GM21447 (cell line): ENCODE results near the gene RGS21.
"Not testable (repeated sequence)": the region's sequence is repeated elsewhere in the genome, so short reads cannot be mapped to it uniquely, and the experiment has no call there.

Experiments
- ATAC-seq: cut with Tn5 transposase; IDR thresholded peaks from one replicate; pipeline ENCODE4 v1.9.1; 2021; ENCODE audit not compliant: unreplicated experiment

The RGS21 gene, protein sequence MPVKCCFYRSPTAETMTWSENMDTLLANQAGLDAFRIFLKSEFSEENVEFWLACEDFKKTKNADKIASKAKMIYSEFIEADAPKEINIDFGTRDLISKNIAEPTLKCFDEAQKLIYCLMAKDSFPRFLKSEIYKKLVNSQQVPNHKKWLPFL

DNA sequence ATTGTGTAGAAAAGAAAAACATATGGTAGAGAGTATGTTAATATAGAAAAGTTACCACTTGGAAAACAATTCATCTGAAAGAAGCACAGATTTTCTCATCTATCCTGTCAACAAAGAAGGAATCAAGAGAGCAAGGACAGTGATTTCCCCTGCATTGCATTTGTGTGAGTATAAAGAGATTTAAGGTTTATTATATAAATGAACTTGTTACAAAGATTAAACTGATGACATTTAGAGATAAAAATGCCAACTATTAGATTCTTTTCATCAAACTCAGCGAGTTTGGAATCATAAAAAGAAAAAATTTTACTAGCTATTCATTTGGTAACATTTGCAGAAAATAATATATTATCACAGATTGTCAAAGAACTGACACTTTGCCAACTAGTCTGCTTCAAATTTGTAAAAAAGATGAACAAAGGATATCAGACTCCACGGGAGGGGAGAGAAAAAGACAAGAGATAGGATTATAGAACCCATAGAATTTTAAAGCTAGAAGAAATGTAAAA lies at the start of gene RGS21:
RGS21 (plus strand) TSS at position 51 of the 509 bp plus-strand sequence. CDS start 26,045 bp downstream, outside the sequence.
- ATAC-seq = no peak

DNA sequence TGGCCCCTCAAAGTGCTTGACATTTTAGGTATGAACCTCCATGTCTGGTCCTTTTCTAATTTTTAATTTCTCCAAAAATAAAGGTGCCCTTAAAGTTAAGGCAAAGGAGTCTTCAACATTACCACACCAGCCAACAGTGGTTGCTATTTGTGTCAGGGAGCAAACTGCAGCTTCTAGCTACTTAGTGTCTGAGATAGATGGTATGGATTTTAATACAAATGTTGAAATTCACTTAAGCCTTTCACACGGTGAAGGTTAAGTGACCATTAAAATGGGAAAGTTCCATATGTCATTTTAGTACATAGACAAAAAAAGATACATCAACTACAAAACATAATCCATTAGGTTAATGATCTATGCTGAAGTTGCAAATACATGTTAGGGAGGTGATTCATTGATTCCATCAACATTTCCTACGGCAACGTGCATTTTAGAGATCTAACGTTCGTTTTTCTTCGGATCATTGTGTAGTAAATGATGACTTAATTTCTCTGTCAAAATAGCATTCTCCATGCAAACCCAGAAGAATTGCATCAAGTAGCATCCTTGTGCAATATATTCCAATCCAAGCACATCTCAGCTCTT lies 48.2 kb upstream of the RGS21 start:
- no peak for ATAC-seq

DNA sequence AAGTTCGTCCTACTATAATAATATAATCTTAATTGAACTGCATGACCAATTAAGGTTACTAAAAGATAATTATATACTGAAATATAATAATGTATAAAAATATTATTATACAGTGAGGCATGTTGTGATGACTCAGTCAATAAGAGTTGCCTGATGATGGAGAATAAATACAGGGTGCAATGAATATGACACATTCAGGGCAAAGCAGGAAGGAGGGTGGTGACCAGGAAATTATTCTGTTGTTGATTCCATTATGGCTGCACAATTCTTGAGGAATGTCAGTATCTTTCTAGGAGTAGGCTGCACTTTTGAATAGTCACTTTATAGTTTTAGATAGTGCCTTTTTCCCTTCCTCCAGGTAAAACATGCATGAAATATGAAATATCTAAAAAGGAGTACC lies 46.4 kb upstream of the RGS21 start:
- ATAC-seq = no peak

DNA sequence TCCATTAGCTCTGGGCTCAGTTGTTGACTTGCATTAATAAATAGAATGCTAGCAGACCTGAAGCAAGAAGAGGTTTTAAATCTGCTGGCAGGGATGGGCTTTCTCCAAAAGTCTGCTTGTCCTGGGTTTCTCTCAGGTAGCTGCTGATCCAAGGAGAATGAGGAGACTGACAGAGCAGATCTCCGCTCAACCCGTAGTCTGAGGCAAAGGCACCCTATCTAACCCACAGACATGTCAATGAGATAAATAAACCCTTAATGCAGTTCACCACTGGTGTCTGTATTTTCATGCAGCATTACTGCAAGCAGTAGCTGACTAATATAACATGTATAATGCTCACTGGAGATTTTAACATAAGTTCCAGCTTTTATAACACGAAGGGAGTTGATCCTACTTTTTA lies 44.1 kb upstream of the RGS21 start:
- no peak for ATAC-seq

DNA sequence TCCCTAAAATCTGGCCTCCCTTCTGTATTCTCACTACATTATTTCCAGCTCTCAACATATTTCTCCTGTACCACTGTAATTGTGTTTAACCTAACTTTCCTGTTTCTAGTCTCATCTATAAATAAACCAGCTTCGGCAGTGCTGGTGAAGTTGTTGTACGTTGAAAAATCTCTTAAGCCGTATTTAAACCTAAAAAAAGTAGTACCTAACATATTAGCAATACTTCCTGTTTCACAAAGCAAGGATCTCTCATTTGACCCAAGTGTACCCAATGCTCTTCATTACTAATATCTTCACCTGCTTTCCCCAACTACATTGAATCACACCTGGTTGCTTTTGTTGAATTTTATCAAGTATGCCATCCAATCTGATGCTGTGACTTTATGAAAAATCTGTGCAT lies 42.2 kb upstream of the RGS21 start:
- ATAC-seq = no peak

DNA sequence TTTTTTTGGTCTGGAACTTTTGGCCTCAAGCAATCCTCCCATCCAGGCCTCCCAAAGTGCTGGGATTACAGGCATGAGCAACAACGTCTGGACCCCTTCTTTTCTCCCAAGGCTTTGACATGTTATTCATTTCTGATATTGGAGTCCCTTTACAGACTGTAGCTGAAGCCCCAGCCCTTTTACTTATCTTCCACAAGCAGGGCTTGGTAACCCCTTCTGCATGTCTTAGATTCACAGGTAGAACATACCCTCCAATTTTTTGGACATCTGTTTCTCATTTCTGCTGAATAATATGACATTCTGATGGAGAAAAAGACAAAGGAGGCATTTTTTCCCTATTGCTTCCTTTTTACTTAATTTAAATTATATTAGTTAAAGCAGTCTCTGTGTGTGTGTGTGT lies 39.2 kb upstream of the RGS21 start:
- ATAC-seq = no peak

DNA sequence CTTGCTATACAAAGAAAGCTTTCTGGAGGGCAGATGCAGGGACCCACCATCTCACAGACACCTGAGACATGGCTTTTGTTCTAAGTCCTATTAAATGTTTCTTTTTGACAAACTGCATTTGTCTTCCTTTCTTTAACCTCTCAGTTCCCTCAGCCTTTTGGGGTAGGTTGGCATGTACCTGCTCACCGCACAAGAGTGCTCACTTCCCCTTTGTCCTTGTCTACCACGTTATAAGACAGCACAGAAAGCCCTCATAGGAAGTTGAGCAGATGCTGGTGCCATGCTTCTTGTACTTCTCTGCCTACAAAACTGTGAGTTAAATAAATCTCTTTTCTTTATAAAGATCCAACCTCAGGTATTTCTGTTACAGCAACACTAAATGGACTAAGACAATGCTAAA lies 31.9 kb upstream of the RGS21 start:
- ATAC-seq = no peak

DNA sequence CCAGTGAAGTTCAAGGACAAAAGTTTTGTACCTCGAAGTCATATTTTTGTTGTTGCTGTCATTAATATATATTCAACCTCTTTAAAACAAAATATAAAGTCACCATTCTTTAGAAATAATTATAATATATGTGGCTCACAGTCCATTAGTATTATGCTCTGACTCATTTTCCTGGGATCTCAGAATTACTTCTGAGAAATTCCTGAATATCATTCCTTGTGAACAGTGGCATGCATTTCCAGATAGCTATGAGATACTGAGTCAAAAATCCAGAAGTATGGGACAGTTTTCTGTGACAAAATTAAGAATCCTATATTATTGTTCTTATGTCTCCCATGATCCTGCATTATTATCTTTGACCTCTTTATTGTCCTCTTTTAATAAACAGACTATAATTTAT lies 13.8 kb upstream of the RGS21 start:
- no peak for ATAC-seq

DNA sequence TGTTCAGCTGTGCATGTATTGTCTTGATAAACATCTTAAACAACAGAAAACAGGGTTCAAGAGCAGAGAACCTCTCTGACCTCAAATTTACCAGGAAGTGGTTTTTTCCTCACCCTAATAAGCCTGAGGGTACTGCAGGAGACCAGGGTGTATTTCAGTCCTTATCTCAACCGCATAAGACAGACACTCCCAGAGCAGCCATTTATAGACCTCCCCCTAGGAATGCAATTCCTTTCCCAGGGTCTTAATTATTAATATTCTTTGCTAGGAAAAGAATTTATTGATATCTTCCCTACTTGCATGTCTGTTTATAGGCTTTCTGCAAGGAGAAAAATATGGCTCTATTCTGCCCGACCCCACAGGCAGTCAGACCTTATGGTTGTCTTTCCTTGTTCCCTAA lies 8.5 kb upstream of the RGS21 start:
- ATAC-seq = not testable (repeated sequence)

DNA sequence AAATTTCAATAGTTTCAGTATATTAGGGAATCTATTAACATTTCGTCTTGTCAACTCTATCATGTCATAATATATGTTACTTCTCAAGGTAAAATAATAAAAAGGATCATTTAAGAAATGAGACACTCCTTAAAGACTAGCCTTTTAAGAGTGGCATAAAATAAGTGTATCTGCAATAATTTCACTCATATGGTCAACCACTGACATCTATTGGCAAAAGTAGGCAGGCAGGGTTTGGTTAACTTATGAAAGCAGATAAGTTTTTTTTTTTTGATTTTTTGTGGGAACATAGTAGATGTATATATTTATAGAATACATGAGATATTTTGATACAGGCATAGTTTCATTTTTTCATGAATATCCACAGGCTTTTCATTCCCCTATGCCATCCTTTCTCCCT lies 5.5 kb upstream of the RGS21 start:
- no peak for ATAC-seq

DNA sequence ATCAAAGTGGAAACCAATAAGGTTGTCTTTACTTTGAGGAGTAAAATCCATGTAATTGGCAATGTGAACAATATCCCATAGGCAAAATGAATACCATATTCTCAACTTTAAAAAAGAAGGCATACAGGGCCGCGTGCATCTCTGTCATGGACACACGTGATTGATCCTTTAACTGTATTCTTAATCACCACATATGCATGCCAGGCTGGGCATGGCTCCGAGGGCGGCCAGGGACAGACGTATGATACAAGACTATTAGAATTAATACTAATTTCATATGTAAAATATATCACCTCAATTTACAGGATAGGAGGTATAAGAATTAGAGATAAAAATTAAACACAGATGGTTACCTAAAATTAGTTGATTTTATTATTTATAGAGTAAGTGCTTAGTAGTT lies 11.2 kb downstream of the RGS21 start:
- ATAC-seq = no peak

DNA sequence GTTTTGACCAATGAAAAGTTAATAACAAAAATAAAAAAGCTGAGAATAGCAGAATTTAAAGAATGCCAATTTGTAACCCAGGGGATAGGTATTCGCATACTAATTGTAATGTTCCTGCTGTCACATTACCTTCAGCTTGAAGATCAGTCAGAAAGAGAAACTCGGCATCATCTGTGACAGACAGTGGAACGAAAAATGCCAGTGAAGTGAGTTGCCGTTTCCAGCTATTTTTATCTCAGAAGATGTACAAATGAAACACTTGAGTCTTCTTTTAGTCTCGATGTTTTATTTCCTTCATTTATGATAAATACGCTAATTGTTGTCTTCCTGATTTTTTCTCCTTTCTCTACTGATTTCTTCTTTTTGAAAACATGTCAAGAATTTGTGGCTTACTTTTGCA lies 26.1 kb downstream of the RGS21 start:
- no peak for ATAC-seq

DNA sequence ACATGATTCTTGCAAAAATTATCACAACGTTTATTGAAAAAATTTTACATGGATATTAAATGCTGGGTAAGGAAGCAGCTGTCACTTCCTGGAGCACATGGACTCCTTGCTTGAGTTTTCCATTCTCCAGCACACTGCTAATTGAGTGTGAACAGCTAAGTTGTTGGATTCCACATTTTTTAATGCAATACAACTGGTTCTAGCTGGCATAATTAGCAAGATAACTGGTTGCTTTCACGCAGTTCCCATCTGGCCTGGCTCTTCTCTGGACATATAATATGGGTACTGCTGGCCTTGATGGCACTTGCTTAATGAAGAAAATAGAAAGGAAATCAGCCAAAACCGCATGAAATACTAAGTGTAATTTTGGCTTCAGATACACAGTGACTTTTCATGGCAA lies 26.6 kb downstream of the RGS21 start:
- no peak for ATAC-seq

DNA sequence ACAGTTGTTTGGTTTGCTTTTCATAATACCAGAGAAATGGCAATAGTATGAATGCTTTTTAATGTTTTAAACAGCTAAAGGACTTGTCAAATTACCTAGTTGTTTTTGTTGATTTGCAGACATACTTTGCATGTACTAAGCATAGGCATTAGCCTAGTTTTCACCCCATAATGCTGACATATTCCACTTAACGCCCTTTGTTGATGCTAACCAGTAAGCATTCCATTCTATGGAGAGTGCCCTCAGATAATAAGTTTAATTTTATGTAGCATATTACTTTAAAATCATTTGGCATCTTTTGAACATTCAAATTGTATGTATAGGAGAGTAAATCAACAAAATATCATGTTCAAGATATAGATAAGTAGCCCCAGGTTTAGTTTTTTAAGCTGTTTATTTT lies 32.5 kb downstream of the RGS21 start:
- no peak for ATAC-seq

DNA sequence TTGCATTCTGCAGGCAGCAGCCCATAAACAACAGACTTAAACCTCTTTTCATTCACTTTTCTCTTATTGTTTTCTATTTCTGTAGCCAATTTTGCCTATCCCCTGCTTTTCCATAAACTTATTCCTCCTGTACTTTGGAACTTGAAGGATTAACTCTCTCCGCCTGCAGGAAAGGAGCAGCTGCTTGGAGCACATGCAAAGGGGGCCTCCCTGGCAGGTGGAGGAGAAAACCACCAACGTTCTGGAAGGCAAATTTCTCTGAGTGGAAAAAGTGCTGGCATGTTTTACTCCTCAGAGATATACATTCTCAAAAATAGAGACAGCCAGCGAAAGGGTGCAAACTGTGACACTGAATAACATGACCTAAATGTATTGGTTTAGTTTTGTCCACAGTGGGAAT lies 33.6 kb downstream of the RGS21 start:
- no peak for ATAC-seq

DNA sequence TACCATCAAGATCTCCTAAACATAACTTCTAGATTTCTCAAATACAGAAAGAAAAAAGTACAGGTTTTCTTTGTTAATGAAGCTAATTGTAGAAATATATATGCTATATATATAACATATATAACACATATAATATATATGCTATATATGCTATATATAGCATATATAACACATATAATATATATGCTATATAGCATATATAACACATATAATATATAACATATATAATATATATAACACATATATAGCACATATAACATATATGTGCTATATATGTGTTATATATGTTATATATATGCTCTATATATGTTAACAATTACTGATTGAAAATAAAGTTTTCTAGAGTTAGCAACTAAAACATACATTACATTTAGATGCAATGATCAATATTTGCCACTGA lies 34.8 kb downstream of the RGS21 start:
- ATAC-seq = no peak

DNA sequence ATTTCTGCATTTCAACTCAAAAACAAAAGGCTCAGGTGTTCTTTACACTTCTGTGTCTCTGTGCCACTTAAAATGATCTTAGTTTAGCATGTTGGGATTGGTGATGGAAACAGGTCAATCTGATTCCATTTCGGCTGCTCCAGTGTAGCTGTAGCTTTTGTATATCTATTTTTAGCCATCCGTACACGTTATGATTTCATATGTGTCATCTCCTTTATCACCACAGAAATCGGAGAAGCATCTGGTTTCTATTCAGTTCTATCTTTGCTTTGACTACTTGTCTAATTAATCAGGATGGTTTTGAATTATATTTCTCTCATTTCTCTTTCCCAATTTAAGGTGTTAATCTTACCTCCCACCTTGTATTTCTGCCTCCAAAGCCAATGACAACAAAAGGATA lies 41.1 kb downstream of the RGS21 start:
- ATAC-seq = no peak

DNA sequence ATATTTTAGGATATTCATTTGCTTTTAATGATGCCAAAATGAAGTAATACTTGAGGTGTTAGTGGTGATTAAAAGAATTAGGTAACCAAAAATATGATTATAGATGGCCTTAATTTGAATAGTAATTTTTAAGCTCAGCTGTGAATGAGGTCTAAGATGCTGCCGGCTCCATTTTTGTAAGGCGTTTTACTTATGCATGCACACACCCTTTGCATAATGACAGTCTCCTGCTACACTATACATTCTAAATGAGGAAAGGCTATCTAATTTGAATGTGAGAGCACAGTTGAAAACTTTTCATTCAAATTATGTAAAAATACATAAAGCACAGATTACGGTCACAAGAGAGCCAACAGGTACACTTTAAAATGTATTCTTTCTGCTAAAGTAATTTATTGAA lies 41.6 kb downstream of the RGS21 start:
- no peak for ATAC-seq

DNA sequence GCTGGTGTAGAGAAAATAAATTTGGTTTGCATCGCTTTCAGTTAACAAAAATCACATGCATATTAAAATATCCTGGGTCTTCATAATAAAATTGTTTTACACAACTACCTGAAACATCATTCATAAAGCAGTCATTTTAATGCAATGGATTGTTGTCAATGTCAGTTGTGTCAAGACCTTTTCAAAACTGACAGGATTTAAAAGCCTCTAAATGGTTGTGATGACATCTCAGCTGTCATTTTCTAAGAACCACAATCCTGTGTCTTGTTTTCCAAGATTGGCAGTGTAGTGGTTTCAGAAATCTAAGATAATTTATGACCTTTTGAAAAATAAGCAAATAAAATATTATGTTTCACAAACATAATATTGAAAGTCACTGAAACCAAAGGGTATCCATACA lies 42.0 kb downstream of the RGS21 start:
- no peak for ATAC-seq

DNA sequence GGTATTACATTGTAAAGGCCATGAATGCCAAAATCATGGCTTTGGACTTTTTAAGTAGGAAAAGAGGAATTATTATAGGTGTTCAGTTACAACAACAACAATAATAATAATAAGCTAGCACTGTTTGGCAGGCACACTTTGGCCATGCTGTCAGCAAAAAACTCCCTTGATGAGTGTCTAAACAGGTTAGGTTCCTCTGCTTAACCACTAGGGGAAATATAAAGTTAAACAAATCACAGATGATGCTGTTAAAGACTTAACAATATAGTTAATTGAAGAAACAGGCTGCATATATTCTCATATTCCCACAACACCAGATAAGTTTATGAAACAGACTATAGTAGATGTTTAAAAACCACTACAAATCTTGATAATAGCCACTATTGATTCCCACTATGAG lies 46.4 kb downstream of the RGS21 start:
- ATAC-seq = no peak

DNA sequence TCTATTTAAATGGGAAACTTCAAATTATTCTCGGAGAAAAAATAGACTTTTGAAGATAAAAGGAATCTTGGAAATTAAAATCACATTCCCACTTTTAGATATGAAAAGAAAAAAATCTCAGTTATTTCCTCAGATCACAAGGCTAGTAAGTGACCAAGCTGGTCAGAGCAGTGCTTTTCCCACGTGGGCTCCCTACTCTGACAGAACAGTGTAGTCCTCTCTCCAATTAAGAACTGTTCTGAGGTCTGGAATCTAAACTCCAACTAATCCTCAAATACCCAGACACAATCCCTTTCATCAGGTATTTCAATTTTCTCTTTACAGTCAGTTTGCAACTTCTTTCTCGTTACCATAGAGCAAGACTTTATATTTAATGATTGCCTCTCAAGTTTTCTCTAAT lies 50.6 kb downstream of the RGS21 start:
- ATAC-seq = no peak

DNA sequence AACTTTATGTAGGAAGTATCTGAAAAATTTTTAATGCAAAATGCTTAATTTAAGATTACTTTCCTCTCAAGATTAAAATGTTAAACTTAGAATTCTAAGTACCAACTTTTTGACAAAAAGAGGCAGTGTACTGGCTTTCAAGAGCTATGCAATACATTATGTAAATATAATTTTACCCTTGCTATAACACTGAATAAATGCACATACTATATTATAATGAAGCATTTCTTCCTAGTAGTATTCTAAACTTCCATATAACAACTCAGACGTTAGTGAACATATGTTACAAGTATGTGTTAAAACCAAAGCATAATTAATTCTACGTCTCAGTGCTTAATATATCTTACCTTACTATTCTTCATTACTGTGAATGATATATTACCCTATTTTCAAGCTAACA lies 58.5 kb downstream of the RGS21 start:
- ATAC-seq = no peak

DNA sequence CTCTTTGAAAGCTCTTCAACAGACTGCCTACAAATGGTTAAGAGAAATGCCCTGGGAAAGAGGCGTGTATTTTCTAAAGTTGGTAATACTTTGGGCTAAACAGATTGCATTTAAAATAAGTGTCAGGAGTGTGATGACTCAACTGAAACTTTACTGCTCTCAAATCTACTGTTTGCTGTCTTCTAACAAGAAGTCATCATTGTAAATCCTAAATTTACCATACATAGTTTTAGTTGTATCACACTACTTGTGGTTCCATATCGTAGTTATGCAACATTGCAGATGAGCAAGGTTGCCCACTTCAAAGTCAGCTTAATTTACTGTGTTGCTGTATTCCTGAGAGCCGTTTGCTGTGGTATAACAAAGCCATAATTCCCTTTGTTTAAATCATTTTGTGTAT lies 59.6 kb downstream of the RGS21 start:
- ATAC-seq = no peak
